Measurements from ENCODE around the gene CCDC27. TPM values are rescaled to one million over a fixed set of nuclear protein-coding genes. Genes with fewer than 3 reads are reported as not detected.
"Not testable (repeated sequence)": the region's sequence is repeated elsewhere in the genome, so short reads cannot be mapped to it uniquely, and the experiment has no call there.

Gene CCDC27
- total RNA-seq, 1 donor from 2014 or later, result 0.08 TPM

- Histone ChIP-seq H3K27ac (replicated peaks) (no peak overlapping the region), H3K9me3 (replicated peaks) (no peaks in the 10 kb centered on the region), H3K27me3 (ENCODE audit: low read depth) (peaks cover 46% of the 10 kb centered on the region), H3K4me1 (peaks cover 3% of the 10 kb centered on the region), H3K36me3 (no peaks in the 10 kb centered on the region), H3K4me3 (no peak overlapping the region)
- no peak for DNase-seq
- TF ChIP-seq CTCF (IDR thresholded peaks at IDR 0.05; ENCODE audit: borderline replicate concordance), result no peak
- intact Hi-C loops (cut with micrococcal nuclease), result no loop called here
Observed at GRCh38 chr1:3805038-3805437, 52.8 kb downstream of the CCDC27 start.

- intact Hi-C loops (cut with micrococcal nuclease), result no loop called here
- Histone ChIP-seq H3K4me3 (no peak overlapping the region), H3K36me3 (no peaks in the 10 kb centered on the region), H3K4me1 (no peaks in the 10 kb centered on the region), H3K9me3 (replicated peaks) (no peaks in the 10 kb centered on the region), H3K27ac (replicated peaks) (no peak overlapping the region), H3K27me3 (ENCODE audit: low read depth) (peaks cover 31% of the 10 kb centered on the region)
- TF ChIP-seq CTCF (IDR thresholded peaks at IDR 0.05; ENCODE audit: borderline replicate concordance), result no peak
- no peak for DNase-seq
Observed at GRCh38 chr1:3807769-3808168, 55.5 kb downstream of the CCDC27 start.

GRCh38 chr1:3809680-3810079 lies 57.4 kb downstream of the CCDC27 start:
- intact Hi-C loops (cut with micrococcal nuclease), result no loop called here
- peaks cover 13% of the 10 kb centered on the region for H3K36me3 ChIP-seq
- peaks cover 12% of the 10 kb centered on the region for H3K27me3 ChIP-seq (ENCODE audit: low read depth)
- TF ChIP-seq CTCF (IDR thresholded peaks at IDR 0.05; ENCODE audit: borderline replicate concordance), result no peak
- H3K9me3 ChIP-seq (replicated peaks), result no peaks in the 10 kb centered on the region
- H3K4me3 ChIP-seq, result no peak overlapping the region
- no peak for DNase-seq
- H3K4me1 ChIP-seq, result no peaks in the 10 kb centered on the region
- no peak overlapping the region for H3K27ac ChIP-seq (replicated peaks)

GRCh38 chr1:3810149-3810761 lies 58.0 kb downstream of the CCDC27 start:
- intact Hi-C loops (cut with micrococcal nuclease); H3K27ac ChIP-seq (replicated peaks); H3K9me3 ChIP-seq (replicated peaks); H3K4me1 ChIP-seq; DNase-seq; H3K27me3 ChIP-seq (ENCODE audit: low read depth); H3K4me3 ChIP-seq: not testable (repeated sequence)
- H3K36me3 ChIP-seq, result peaks cover 19% of the 10 kb centered on the region

GRCh38 chr1:3811595-3811911 lies 59.3 kb downstream of the CCDC27 start:
- TF ChIP-seq CTCF (IDR thresholded peaks at IDR 0.05; ENCODE audit: borderline replicate concordance), result no peak
- H3K9me3 ChIP-seq (replicated peaks), result no peaks in the 10 kb centered on the region
- H3K27me3 ChIP-seq (ENCODE audit: low read depth), result peaks cover under 1% of the 10 kb centered on the region
- no peak overlapping the region for H3K27ac ChIP-seq (replicated peaks)
- H3K4me3 ChIP-seq, result no peak overlapping the region
- H3K4me1 ChIP-seq, result no peaks in the 10 kb centered on the region
- no peak for DNase-seq
- H3K36me3 ChIP-seq, result peaks cover 32% of the 10 kb centered on the region
- intact Hi-C loops (cut with micrococcal nuclease), result no loop called here

- no peak overlapping the region for H3K4me3 ChIP-seq
- no peaks in the 10 kb centered on the region for H3K4me1 ChIP-seq
- no peaks in the 10 kb centered on the region for H3K9me3 ChIP-seq (replicated peaks)
- TF ChIP-seq CTCF (IDR thresholded peaks at IDR 0.05; ENCODE audit: borderline replicate concordance), result no peak
- DNase-seq, result no peak
- intact Hi-C loops (cut with micrococcal nuclease), result no loop called here
- no peak overlapping the region for H3K27ac ChIP-seq (replicated peaks)
- H3K27me3 ChIP-seq (ENCODE audit: low read depth), result no peaks in the 10 kb centered on the region
- H3K36me3 ChIP-seq, result peaks cover 45% of the 10 kb centered on the region
Observed at GRCh38 chr1:3814065-3814464, 61.8 kb downstream of the CCDC27 start.

Data from left ventricle myocardium inferior (tissue), 1 donor.